Measurements from ENCODE around the gene CAB39. TPM values are rescaled to one million over a fixed set of nuclear protein-coding genes. Genes with fewer than 3 reads are reported as not detected.

Gene CAB39
- total RNA-seq, 4 donors from 2014 or later = 47.6 to 80.3 (median 71.8) TPM

DNA sequence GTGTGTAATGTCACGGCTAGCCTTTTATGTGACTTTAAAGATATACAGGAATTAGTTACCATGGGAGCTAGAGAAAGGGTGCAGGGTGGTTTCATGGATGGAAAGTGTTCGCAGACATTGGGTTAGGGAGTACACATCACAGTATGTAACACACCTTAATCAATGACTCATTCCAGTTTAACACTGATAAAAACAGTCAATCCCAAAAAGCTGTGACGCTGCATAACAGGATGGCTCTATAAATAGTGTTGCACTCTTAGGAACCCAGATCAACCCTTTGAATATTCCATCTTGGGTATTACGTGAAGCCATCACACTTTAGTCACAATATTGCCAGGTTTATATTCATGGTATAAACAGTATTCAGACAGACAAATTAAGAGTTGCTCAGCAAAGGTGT, 33.6 kb downstream of the CAB39 start:
- H3K9me3 ChIP-seq = no peaks in the 10 kb centered on the region
- intact Hi-C loops (cut with DNase I) = no loop called here
- peaks cover 0 to 46% (median 0%) of the 10 kb centered on the region in 3 donors for H3K36me3 ChIP-seq
- 84 to 91% methylated on average over 4 of the region's 4 CpGs for WGBS, 2 donors
- H3K27ac ChIP-seq = no peak overlapping the region
- no peak for DNase-seq
- TF ChIP-seq, protein P1, sequence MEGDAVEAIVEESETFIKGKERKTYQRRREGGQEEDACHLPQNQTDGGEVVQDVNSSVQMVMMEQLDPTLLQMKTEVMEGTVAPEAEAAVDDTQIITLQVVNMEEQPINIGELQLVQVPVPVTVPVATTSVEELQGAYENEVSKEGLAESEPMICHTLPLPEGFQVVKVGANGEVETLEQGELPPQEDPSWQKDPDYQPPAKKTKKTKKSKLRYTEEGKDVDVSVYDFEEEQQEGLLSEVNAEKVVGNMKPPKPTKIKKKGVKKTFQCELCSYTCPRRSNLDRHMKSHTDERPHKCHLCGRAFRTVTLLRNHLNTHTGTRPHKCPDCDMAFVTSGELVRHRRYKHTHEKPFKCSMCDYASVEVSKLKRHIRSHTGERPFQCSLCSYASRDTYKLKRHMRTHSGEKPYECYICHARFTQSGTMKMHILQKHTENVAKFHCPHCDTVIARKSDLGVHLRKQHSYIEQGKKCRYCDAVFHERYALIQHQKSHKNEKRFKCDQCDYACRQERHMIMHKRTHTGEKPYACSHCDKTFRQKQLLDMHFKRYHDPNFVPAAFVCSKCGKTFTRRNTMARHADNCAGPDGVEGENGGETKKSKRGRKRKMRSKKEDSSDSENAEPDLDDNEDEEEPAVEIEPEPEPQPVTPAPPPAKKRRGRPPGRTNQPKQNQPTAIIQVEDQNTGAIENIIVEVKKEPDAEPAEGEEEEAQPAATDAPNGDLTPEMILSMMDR (IDR thresholded peaks at IDR 0.05) = no peak
- no peak for TF ChIP-seq POLR2A (IDR thresholded peaks at IDR 0.05)
- H3K4me1 ChIP-seq = peaks cover 3 to 7% (median 4%) of the 10 kb centered on the region in 3 donors
- no peaks in the 10 kb centered on the region for H3K27me3 ChIP-seq
- no peak overlapping the region for H3K4me3 ChIP-seq

DNA sequence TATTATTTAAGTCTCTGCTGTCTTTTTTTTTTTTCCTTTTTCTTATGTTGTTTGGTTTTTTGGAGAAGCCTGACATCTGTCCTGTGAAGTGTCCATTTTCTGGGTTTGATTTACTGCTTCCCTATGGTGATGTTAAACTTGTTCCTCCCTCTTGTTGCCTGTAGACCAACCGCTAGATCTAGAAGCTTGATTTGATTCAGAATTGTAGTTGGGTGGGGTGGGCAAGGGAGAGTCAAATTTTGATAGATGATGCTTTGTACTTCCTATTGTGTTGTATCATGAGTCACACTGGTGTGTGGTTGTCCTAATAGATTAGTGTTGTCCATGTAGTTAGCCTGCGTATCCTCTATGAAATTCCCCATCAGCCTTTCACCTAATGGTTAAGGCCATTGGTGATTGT, 35.4 kb downstream of the CAB39 start:
- 81 to 91% methylated on average over 2 of the region's 2 CpGs for WGBS, 2 donors
- Histone ChIP-seq H3K4me3 (no peak overlapping the region), H3K27me3 (no peaks in the 10 kb centered on the region), H3K27ac (no peak overlapping the region), H3K4me1 (peaks cover 3 to 13% (median 4%) of the 10 kb centered on the region in 3 donors), H3K36me3 (peaks cover 0 to 30% (median 0%) of the 10 kb centered on the region in 3 donors), H3K9me3 (no peaks in the 10 kb centered on the region)
- TF ChIP-seq, protein P1 (IDR thresholded peaks at IDR 0.05) = no peak
- TF ChIP-seq POLR2A (IDR thresholded peaks at IDR 0.05) = no peak
- intact Hi-C loops (cut with DNase I) = no loop called here
- DNase-seq = no peak

DNA sequence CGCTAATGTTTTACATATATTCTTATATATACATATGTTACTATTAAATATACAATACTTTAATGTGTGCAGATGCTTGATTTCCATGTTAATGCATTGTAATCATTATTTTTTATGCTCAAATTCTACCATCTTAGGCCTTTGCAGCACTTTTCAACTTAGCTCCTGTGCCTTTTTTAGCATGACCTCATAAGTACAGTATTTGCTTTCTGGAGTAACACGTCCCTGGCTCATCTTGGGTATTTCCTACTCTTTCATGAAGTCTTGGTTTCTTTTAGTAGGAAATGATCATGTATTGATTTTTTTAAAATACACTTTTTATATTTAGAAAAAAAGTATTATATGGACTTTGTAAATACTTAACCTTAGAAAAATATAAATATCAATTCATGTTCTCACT, 36.5 kb downstream of the CAB39 start:
- TF ChIP-seq, protein P1 (IDR thresholded peaks at IDR 0.05) = no peak
- no peak for TF ChIP-seq POLR2A (IDR thresholded peaks at IDR 0.05)

GRCh38 chr2:230751062-230751461, 38.4 kb downstream of the CAB39 start:
- WGBS, 2 donors = 24 to 39% methylated on average over 3 of the region's 3 CpGs
- Histone ChIP-seq H3K4me1 (peaks cover 3 to 17% (median 4%) of the 10 kb centered on the region in 3 donors), H3K4me3 (no peak overlapping the region)

More for the DNA sequence above, 36.5 kb downstream of the CAB39 start:
- Histone ChIP-seq H3K4me3 (no peak overlapping the region), H3K4me1 (peaks cover 3 to 13% (median 4%) of the 10 kb centered on the region in 3 donors), H3K27me3 (no peaks in the 10 kb centered on the region), H3K27ac (no peak overlapping the region), H3K36me3 (peaks cover 0 to 24% (median 0%) of the 10 kb centered on the region in 3 donors), H3K9me3 (no peaks in the 10 kb centered on the region)
- DNase-seq = no peak
- 74 to 82% methylated on average over 2 of the region's 2 CpGs for WGBS, 2 donors
- intact Hi-C loops (cut with DNase I) = no loop called here

GRCh38 chr2:230754200-230754599, 41.6 kb downstream of the CAB39 start:
- Histone ChIP-seq H3K4me1 (peaks cover 10 to 46% (median 24%) of the 10 kb centered on the region in 3 donors), H3K9me3 (no peaks in the 10 kb centered on the region), H3K27me3 (no peaks in the 10 kb centered on the region), H3K27ac (no peak overlapping the region), H3K4me3 (no peak overlapping the region), H3K36me3 (no peaks in the 10 kb centered on the region)
- WGBS, 2 donors = 81 to 84% methylated on average over 4 of the region's 4 CpGs
- intact Hi-C loops (cut with DNase I) = no loop called here
- no peak for TF ChIP-seq POLR2A (IDR thresholded peaks at IDR 0.05)
- TF ChIP-seq, protein P1 (IDR thresholded peaks at IDR 0.05) = no peak
- DNase-seq = no peak

More at GRCh38 chr2:230751062-230751461, 38.4 kb downstream of the CAB39 start:
- intact Hi-C loops (cut with DNase I) = no loop called here
- peaks cover 0 to 11% (median 0%) of the 10 kb centered on the region in 3 donors for H3K36me3 ChIP-seq
- H3K27me3 ChIP-seq = no peaks in the 10 kb centered on the region
- H3K27ac ChIP-seq = no peak overlapping the region
- no peaks in the 10 kb centered on the region for H3K9me3 ChIP-seq
- no peak for DNase-seq
- TF ChIP-seq, protein P1 (IDR thresholded peaks at IDR 0.05) = no peak
- no peak for TF ChIP-seq POLR2A (IDR thresholded peaks at IDR 0.05)
